ENCODE data around the gene CTU1.

Gene CTU1

DNA sequence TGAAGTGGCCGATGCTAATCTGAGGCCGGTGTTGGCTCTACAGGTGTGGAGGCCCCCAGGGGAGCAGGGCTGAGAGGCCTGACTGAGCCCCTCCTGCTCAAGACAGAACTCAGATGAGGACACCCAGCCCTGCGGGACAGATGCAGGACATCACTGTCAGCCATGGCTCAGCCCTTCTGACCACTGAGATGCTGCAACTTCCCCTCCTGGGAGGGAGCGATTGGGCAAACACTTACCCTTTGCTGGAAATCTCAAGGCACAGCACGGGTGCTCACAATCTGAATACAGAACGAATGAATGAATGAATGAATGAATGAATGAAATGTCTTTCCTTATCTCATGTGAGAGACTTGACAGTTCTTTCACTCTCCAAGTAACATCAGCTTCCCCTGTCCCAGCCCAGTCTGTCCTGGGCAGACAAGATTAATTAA lies 30.4 kb upstream of the CTU1 start:
- TF ChIP-seq, protein P1, sequence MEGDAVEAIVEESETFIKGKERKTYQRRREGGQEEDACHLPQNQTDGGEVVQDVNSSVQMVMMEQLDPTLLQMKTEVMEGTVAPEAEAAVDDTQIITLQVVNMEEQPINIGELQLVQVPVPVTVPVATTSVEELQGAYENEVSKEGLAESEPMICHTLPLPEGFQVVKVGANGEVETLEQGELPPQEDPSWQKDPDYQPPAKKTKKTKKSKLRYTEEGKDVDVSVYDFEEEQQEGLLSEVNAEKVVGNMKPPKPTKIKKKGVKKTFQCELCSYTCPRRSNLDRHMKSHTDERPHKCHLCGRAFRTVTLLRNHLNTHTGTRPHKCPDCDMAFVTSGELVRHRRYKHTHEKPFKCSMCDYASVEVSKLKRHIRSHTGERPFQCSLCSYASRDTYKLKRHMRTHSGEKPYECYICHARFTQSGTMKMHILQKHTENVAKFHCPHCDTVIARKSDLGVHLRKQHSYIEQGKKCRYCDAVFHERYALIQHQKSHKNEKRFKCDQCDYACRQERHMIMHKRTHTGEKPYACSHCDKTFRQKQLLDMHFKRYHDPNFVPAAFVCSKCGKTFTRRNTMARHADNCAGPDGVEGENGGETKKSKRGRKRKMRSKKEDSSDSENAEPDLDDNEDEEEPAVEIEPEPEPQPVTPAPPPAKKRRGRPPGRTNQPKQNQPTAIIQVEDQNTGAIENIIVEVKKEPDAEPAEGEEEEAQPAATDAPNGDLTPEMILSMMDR (IDR thresholded peaks at IDR 0.05) = no peak

- TF ChIP-seq, protein P1 (IDR thresholded peaks at IDR 0.05) = no peak
Measured at GRCh38 chr19:51137792-51138425, 29.7 kb upstream of the CTU1 start.

DNA sequence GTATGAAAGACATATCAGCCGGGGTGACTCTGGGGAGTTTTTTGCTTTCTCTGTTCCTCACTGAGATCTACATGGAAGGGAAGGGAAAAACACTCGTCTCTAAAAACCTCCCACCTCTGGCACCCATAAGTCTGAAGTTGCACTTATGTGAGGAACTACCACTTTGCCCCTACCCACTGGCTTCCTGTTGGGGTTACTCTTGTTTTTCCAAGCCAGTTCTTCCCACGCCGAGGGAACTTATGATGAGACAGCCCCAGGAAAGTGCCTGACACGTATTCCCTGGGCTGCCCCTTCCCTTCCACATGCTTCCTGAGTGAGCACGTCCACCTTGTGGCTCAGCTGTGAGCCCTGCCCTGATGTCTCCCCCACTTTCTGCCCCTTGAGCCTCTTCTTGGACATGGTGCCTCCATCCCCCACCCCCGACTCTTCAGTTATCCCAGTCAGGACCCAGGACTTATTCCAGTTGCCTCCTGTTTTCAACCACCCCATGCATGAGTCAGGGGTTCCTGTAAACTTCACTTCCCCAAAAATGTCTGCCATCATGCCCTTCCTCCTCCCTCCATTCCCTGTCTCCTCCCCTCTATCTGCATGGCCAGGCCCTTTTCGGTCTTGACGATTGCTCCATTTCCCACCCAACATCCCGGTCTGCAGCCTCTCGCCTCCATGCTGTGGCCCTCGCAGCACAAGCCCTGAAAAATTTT lies 28.8 kb upstream of the CTU1 start:
- TF ChIP-seq, protein P1 (IDR thresholded peaks at IDR 0.05) = no peak

GRCh38 chr19:51135986-51136762 lies 28.0 kb upstream of the CTU1 start:
- TF ChIP-seq, protein P1 (IDR thresholded peaks at IDR 0.05) = no peak

DNA sequence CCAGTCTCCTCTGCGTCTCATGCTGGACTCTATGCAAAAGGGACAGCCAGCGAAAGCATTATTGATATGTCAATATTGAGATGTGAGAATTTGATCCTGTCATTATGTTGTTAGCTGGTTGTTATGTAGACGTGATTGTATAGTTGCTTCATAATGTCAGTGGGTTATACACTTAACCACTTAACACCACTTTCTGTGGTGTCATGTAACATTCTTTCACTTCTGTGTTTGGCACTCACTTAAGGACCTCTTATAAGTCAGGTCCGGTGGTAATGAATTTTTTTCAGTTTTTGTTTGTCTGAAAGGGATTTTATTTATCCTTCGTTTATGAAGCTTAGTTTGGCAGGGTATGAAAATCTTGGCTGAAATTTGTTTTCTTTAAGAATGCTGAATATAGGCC lies 26.8 kb upstream of the CTU1 start:
- TF ChIP-seq, protein P1 (IDR thresholded peaks at IDR 0.05) = no peak

DNA sequence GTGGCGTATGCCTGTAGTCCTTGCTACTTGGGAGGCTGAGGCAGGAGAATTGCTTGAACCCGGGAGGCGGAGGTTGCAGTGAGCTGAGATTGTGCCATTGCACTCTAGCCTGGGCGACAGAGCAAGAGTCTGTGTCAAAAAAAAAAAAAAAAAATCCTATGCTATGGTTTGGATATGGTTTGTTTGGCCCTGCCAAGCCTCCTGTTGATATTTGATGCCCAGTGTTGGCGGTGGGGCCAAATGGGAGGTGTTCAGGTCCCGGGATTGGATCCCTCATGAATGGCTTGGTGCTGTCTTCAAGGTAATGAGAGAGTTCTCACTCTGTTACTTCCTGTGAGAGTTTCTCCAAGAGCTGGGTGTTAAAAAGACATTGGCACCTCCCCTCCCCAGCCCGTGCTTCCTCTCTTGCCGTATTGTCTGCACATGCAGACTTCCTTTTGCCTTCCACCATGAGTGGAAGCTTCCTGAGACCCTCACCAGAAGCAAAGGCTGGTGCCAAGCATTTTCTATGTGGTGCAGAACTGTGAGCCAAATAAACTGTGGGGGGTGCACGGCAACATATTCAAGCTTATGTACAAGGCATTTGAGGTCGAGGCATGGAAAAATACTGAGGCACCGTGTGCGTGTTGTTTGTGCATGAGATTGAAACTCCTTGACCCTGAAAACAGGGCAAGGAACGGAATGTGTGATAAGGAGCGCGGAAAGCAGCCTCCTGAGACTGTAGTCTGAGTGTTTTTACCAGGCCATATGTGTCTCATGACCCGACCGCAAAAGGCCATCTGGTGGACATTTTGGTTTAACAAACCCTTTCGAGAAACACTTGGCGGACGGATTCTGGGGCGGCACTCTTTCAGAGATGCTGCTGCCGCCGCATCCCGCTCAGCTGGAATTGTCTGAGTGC lies 23.8 kb upstream of the CTU1 start:
- TF ChIP-seq, protein P1 (IDR thresholded peaks at IDR 0.05) = no peak

GRCh38 chr19:51129716-51130115 lies 21.5 kb upstream of the CTU1 start:
- TF ChIP-seq, protein P1 (IDR thresholded peaks at IDR 0.05) = no peak

Measured in LNCAP (cell line).